ENCODE measurements around the gene HAPSTR1. TPM values are rescaled to one million over a fixed set of nuclear protein-coding genes. Genes with fewer than 3 reads are reported as not detected.
"Not testable (repeated sequence)": the region's sequence is repeated elsewhere in the genome, so short reads cannot be mapped to it uniquely, and the experiment has no call there.

HAPSTR1 gene
- polyA plus RNA-seq, 1 donor: 31.4 TPM

GRCh38 chr16:9082422-9082821 is 9.0 kb upstream of the HAPSTR1 start:
- no peaks in the 10 kb centered on the region for H3K36me3 ChIP-seq (ENCODE audit: control insufficient read depth, insufficient read depth, low read length)
- no peaks in the 10 kb centered on the region for H3K4me1 ChIP-seq (ENCODE audit: control insufficient read depth, insufficient read depth, low read length)
- no peak overlapping the region for H3K27ac ChIP-seq (ENCODE audit: low read length)
- no peak overlapping the region for H3K4me3 ChIP-seq (ENCODE audit: low read length)
- no peaks in the 10 kb centered on the region for H3K9me3 ChIP-seq (ENCODE audit: control insufficient read depth, low read depth, low read length)
- no CpG with 5 or more reads among the region's 7 CpGs for WGBS (ENCODE audit: insufficient coverage, low lambda C conversion rate)
- H3K27me3 ChIP-seq (ENCODE audit: control insufficient read depth, insufficient read depth, low read length): no peaks in the 10 kb centered on the region
- DNase-seq: no peak

GRCh38 chr16:9087733-9088132 is 3.7 kb upstream of the HAPSTR1 start:
- H3K36me3 ChIP-seq (ENCODE audit: control insufficient read depth, insufficient read depth, low read length); DNase-seq; H3K27me3 ChIP-seq (ENCODE audit: control insufficient read depth, insufficient read depth, low read length); H3K4me1 ChIP-seq (ENCODE audit: control insufficient read depth, insufficient read depth, low read length); H3K9me3 ChIP-seq (ENCODE audit: control insufficient read depth, low read depth, low read length); H3K27ac ChIP-seq (ENCODE audit: low read length); H3K4me3 ChIP-seq (ENCODE audit: low read length): not testable (repeated sequence)
- WGBS (ENCODE audit: insufficient coverage, low lambda C conversion rate): no CpG with 5 or more reads among the region's 7 CpGs

GRCh38 chr16:9088848-9089247 is 2.6 kb upstream of the HAPSTR1 start:
- no peaks in the 10 kb centered on the region for H3K9me3 ChIP-seq (ENCODE audit: control insufficient read depth, low read depth, low read length)
- H3K4me1 ChIP-seq (ENCODE audit: control insufficient read depth, insufficient read depth, low read length): no peaks in the 10 kb centered on the region
- no peaks in the 10 kb centered on the region for H3K27me3 ChIP-seq (ENCODE audit: control insufficient read depth, insufficient read depth, low read length)
- no peaks in the 10 kb centered on the region for H3K36me3 ChIP-seq (ENCODE audit: control insufficient read depth, insufficient read depth, low read length)
- no CpG with 5 or more reads among the region's 10 CpGs for WGBS (ENCODE audit: insufficient coverage, low lambda C conversion rate)
- H3K27ac ChIP-seq (ENCODE audit: low read length): no peak overlapping the region
- H3K4me3 ChIP-seq (ENCODE audit: low read length): no peak overlapping the region
- no peak for DNase-seq

GRCh38 chr16:9089660-9090059 is 1.8 kb upstream of the HAPSTR1 start:
- H3K4me3 ChIP-seq (ENCODE audit: low read length): peak overlapping the region; percentile 61
- no peaks in the 10 kb centered on the region for H3K4me1 ChIP-seq (ENCODE audit: control insufficient read depth, insufficient read depth, low read length)
- no peaks in the 10 kb centered on the region for H3K27me3 ChIP-seq (ENCODE audit: control insufficient read depth, insufficient read depth, low read length)
- H3K27ac ChIP-seq (ENCODE audit: low read length): no peak overlapping the region
- no peaks in the 10 kb centered on the region for H3K36me3 ChIP-seq (ENCODE audit: control insufficient read depth, insufficient read depth, low read length)
- no peak for DNase-seq
- no peaks in the 10 kb centered on the region for H3K9me3 ChIP-seq (ENCODE audit: control insufficient read depth, low read depth, low read length)
- 100% methylated on average over 1 of the region's 6 CpGs for WGBS (ENCODE audit: insufficient coverage, low lambda C conversion rate)

- H3K27ac ChIP-seq (ENCODE audit: low read length): peak overlapping the region; percentile 78
- no peaks in the 10 kb centered on the region for H3K9me3 ChIP-seq (ENCODE audit: control insufficient read depth, low read depth, low read length)
- 6% methylated on average over 3 of the region's 85 CpGs for WGBS (ENCODE audit: insufficient coverage, low lambda C conversion rate)
- H3K4me3 ChIP-seq (ENCODE audit: low read length): peak overlapping the region; percentile 61
- no peaks in the 10 kb centered on the region for H3K27me3 ChIP-seq (ENCODE audit: control insufficient read depth, insufficient read depth, low read length)
- H3K4me1 ChIP-seq (ENCODE audit: control insufficient read depth, insufficient read depth, low read length): peaks cover 4% of the 10 kb centered on the region
- H3K36me3 ChIP-seq (ENCODE audit: control insufficient read depth, insufficient read depth, low read length): peaks cover under 1% of the 10 kb centered on the region
- peak; percentile 20 to 60 for DNase-seq
Observed at GRCh38 chr16:9090101-9090959, 1.1 kb upstream of the HAPSTR1 start.

- Histone ChIP-seq H3K9me3 (ENCODE audit: control insufficient read depth, low read depth, low read length) (no peaks in the 10 kb centered on the region), H3K4me3 (ENCODE audit: low read length) (peak overlapping the region; percentile 90), H3K27me3 (ENCODE audit: control insufficient read depth, insufficient read depth, low read length) (no peaks in the 10 kb centered on the region), H3K36me3 (ENCODE audit: control insufficient read depth, insufficient read depth, low read length) (peaks cover 8% of the 10 kb centered on the region), H3K27ac (ENCODE audit: low read length) (peak overlapping the region; percentile 84), H3K4me1 (ENCODE audit: control insufficient read depth, insufficient read depth, low read length) (peaks cover 8% of the 10 kb centered on the region)
- DNase-seq: peak in 1 of 2 donors; percentile 79
- no CpG with 5 or more reads among the region's 51 CpGs for WGBS (ENCODE audit: insufficient coverage, low lambda C conversion rate)
Observed at GRCh38 chr16:9091867-9092281, 430 bp downstream of the HAPSTR1 start.

- peak; percentile 17 to 64 for DNase-seq
- Histone ChIP-seq H3K9me3 (ENCODE audit: control insufficient read depth, low read depth, low read length) (no peaks in the 10 kb centered on the region), H3K36me3 (ENCODE audit: control insufficient read depth, insufficient read depth, low read length) (peaks cover 11% of the 10 kb centered on the region), H3K27me3 (ENCODE audit: control insufficient read depth, insufficient read depth, low read length) (no peaks in the 10 kb centered on the region), H3K4me1 (ENCODE audit: control insufficient read depth, insufficient read depth, low read length) (peaks cover 11% of the 10 kb centered on the region), H3K4me3 (ENCODE audit: low read length) (peak overlapping the region; percentile 90), H3K27ac (ENCODE audit: low read length) (peak overlapping the region; percentile 84)
- 2% methylated on average over 6 of the region's 64 CpGs for WGBS (ENCODE audit: insufficient coverage, low lambda C conversion rate)
Observed at GRCh38 chr16:9092282-9092977, 986 bp downstream of the HAPSTR1 start.

- H3K4me1 ChIP-seq (ENCODE audit: control insufficient read depth, insufficient read depth, low read length): peaks cover 16% of the 10 kb centered on the region
- H3K27ac ChIP-seq (ENCODE audit: low read length): peak overlapping the region; percentile 84
- H3K9me3 ChIP-seq (ENCODE audit: control insufficient read depth, low read depth, low read length): no peaks in the 10 kb centered on the region
- H3K4me3 ChIP-seq (ENCODE audit: low read length): peak overlapping the region; percentile 90
- WGBS (ENCODE audit: insufficient coverage, low lambda C conversion rate): no CpG with 5 or more reads among the region's 18 CpGs
- DNase-seq: peak in 1 of 2 donors; percentile 35
- H3K27me3 ChIP-seq (ENCODE audit: control insufficient read depth, insufficient read depth, low read length): no peaks in the 10 kb centered on the region
- peaks cover 15% of the 10 kb centered on the region for H3K36me3 ChIP-seq (ENCODE audit: control insufficient read depth, insufficient read depth, low read length)
Observed at GRCh38 chr16:9092978-9093344, 1.5 kb downstream of the HAPSTR1 start.

GRCh38 chr16:9094011-9094846 is 2.8 kb downstream of the HAPSTR1 start:
- Histone ChIP-seq H3K27me3 (ENCODE audit: control insufficient read depth, insufficient read depth, low read length) (no peaks in the 10 kb centered on the region), H3K36me3 (ENCODE audit: control insufficient read depth, insufficient read depth, low read length) (peaks cover 20% of the 10 kb centered on the region), H3K4me1 (ENCODE audit: control insufficient read depth, insufficient read depth, low read length) (peaks cover 25% of the 10 kb centered on the region), H3K9me3 (ENCODE audit: control insufficient read depth, low read depth, low read length) (no peaks in the 10 kb centered on the region), H3K27ac (ENCODE audit: low read length) (no peak overlapping the region), H3K4me3 (ENCODE audit: low read length) (peak overlapping the region; percentile 90)
- no peak for DNase-seq
- WGBS (ENCODE audit: insufficient coverage, low lambda C conversion rate): 33% methylated on average over 4 of the region's 8 CpGs

GRCh38 chr16:9095171-9095570 is 3.7 kb downstream of the HAPSTR1 start:
- Histone ChIP-seq H3K27ac (ENCODE audit: low read length) (no peak overlapping the region), H3K36me3 (ENCODE audit: control insufficient read depth, insufficient read depth, low read length) (peaks cover 29% of the 10 kb centered on the region), H3K27me3 (ENCODE audit: control insufficient read depth, insufficient read depth, low read length) (no peaks in the 10 kb centered on the region), H3K9me3 (ENCODE audit: control insufficient read depth, low read depth, low read length) (no peaks in the 10 kb centered on the region), H3K4me1 (ENCODE audit: control insufficient read depth, insufficient read depth, low read length) (peaks cover 25% of the 10 kb centered on the region), H3K4me3 (ENCODE audit: low read length) (no peak overlapping the region)
- WGBS (ENCODE audit: insufficient coverage, low lambda C conversion rate): 40% methylated on average over 1 of the region's 1 CpG
- DNase-seq: no peak
